Fibroblast of lung (primary cell): ENCODE measurements around the gene MORN1. TPM values are rescaled to one million over a fixed set of nuclear protein-coding genes. Genes with fewer than 3 reads are reported as not detected.

Source experiments
- DNase-seq, 2 donors: peaks; one replicate each; pipeline versions ENCODE4 v3.0.0 to v3.0.0-alpha.2; 2010; ENCODE audit warnings: low read depth in 2 of 2
- H2AFZ ChIP-seq: 2 replicates; pipeline ENCODE4 v1.5.1; 2012; ENCODE audit warnings: low read length, control low read depth, inconsistent platforms
- H3K27ac ChIP-seq: 2 replicates; pipeline ENCODE4 v1.5.1; 2011; ENCODE audit warnings: low read length, control low read depth; ENCODE audit not compliant: insufficient read depth
- H3K27me3 ChIP-seq: 2 replicates; pipeline ENCODE4 v1.5.1; 2011; ENCODE audit warnings: mild to moderate bottlenecking, low read length; ENCODE audit not compliant: control insufficient read depth, insufficient read depth
- H3K36me3 ChIP-seq: 2 replicates; pipeline ENCODE4 v1.5.1; 2011; ENCODE audit warnings: low read length; ENCODE audit not compliant: control insufficient read depth, insufficient read depth
- H3K4me1 ChIP-seq: 2 replicates; pipeline ENCODE4 v1.5.1; 2011; ENCODE audit warnings: low read length; ENCODE audit not compliant: control insufficient read depth, insufficient read depth; ENCODE audit errors: extremely low read depth
- H3K4me2 ChIP-seq: 2 replicates; pipeline ENCODE4 v1.5.1; 2011; ENCODE audit warnings: low read length, control low read depth; ENCODE audit not compliant: insufficient read depth; ENCODE audit errors: extremely low read depth
- H3K4me3 ChIP-seq, 4 experiments: fragments of 200-600 bp in 1 of 4; sonication (generic) in 1 of 4; replicated peaks in 1 of 4; 2 replicates each; pipeline ENCODE4 v1.5.1; 2011 to 2016; ENCODE audit warnings: low read length in 4 of 4, low read depth in 3 of 4, mild to moderate bottlenecking in 3 of 4, control low read depth in 2 of 4, inconsistent platforms in 1 of 4, mixed read lengths in 1 of 4; ENCODE audit not compliant: insufficient read depth in 1 of 4; ENCODE audit errors: control extremely low read depth in 1 of 4
- H3K79me2 ChIP-seq: 2 replicates; pipeline ENCODE4 v1.5.1; 2012; ENCODE audit warnings: mild to moderate bottlenecking, low read length, inconsistent platforms; ENCODE audit not compliant: control insufficient read depth, insufficient read depth
- H3K9ac ChIP-seq: 2 replicates; pipeline ENCODE4 v1.5.1; 2011; ENCODE audit warnings: mild to moderate bottlenecking, low read length, control low read depth; ENCODE audit not compliant: insufficient read depth
- H3K9me3 ChIP-seq: 2 replicates; pipeline ENCODE4 v1.5.1; 2012; ENCODE audit warnings: low read depth, low read length; ENCODE audit not compliant: control insufficient read depth, insufficient read depth
- H4K20me1 ChIP-seq: 2 replicates; pipeline ENCODE4 v1.5.1; 2011; ENCODE audit warnings: low read length; ENCODE audit not compliant: control insufficient read depth, insufficient read depth; ENCODE audit errors: extremely low read depth
- EZH2 ChIP-seq: IDR thresholded peaks from 2 replicates; pipeline ENCODE4 v1.5.1; 2012; ENCODE audit warnings: low read length, control low read depth, mild to moderate bottlenecking; ENCODE audit errors: missing control alignments
- polyA plus RNA-seq, 2 donors: library from polyadenylated mRNA; depleted of rRNA in 1 of 2; stranded (reverse) in 1 of 2; unstranded in 1 of 2; fragments of >200 nt; gene quantifications; 2 replicates each; pipeline ENCODE4 v1.2.1, GENCODE V29; 2011 to 2012; ENCODE audit warnings: missing spikeins in 1 of 2
- total RNA-seq: library from RNA; depleted of rRNA; stranded (reverse); fragments of >200 nt; gene quantifications from 2 replicates; pipeline ENCODE4 v1.2.1, GENCODE V29; 2014
- TF ChIP-seq, protein P1 (sequence below), 2 donors: IDR thresholded peaks in 1 of 2; conservative IDR thresholded peaks in 1 of 2; 1 replicate in 1 of 2; 2 replicates in 1 of 2; pipeline ENCODE4 v1.5.1; 2011 to 2012; ENCODE audit warnings: low read length in 2 of 2, control low read depth in 1 of 2, inconsistent platforms in 1 of 2, low read depth in 1 of 2, mild to moderate bottlenecking in 1 of 2

MORN1 gene
- total and polyA plus RNA-seq, 2 donors (not counting 1 experiment from before 2014, with no cell fraction given) = 3.5 to 10.6 TPM

DNA sequence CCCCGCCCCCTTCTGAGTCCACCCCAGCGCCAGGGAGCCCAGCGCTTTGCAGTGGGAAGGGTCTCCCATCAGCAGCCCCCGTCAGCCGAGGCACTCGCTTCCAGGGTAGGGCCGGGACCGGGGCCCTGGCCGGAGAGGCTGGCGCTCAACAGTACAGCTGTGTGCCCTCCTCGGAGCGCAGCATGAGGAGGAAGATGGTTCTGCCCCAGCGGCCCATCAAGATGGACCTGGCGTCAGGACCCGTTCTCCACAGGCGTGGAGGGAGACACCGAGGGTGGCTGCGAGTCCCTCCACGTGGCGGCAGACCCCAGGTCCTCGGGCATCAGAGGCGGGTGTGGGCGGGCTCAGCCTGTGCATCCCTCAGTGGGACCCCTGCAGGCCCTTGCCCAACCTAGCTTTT lies 54.3 kb downstream of the MORN1 start:
- no peaks in the 10 kb centered on the region for H4K20me1 ChIP-seq
- no peak for TF ChIP-seq EZH2
- TF ChIP-seq, protein P1, sequence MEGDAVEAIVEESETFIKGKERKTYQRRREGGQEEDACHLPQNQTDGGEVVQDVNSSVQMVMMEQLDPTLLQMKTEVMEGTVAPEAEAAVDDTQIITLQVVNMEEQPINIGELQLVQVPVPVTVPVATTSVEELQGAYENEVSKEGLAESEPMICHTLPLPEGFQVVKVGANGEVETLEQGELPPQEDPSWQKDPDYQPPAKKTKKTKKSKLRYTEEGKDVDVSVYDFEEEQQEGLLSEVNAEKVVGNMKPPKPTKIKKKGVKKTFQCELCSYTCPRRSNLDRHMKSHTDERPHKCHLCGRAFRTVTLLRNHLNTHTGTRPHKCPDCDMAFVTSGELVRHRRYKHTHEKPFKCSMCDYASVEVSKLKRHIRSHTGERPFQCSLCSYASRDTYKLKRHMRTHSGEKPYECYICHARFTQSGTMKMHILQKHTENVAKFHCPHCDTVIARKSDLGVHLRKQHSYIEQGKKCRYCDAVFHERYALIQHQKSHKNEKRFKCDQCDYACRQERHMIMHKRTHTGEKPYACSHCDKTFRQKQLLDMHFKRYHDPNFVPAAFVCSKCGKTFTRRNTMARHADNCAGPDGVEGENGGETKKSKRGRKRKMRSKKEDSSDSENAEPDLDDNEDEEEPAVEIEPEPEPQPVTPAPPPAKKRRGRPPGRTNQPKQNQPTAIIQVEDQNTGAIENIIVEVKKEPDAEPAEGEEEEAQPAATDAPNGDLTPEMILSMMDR (conservative IDR thresholded peaks at IDR 0.05 in 1 of 2, IDR thresholded peaks at IDR 0.05 in 1 of 2; ENCODE audit: low read depth in 1 of 2, low read length in 2 of 2) = no peak
- no peak overlapping the region for H3K27ac ChIP-seq
- H3K4me3 ChIP-seq = no peak overlapping the region
- H3K9ac ChIP-seq = no peak overlapping the region
- no peak overlapping the region for H3K4me2 ChIP-seq
- no peaks in the 10 kb centered on the region for H3K27me3 ChIP-seq
- no peak for DNase-seq
- no peak overlapping the region for H2AFZ ChIP-seq
- H3K9me3 ChIP-seq = no peaks in the 10 kb centered on the region
- H3K4me1 ChIP-seq = no peaks in the 10 kb centered on the region
- H3K79me2 ChIP-seq = no peaks in the 10 kb centered on the region
- no peaks in the 10 kb centered on the region for H3K36me3 ChIP-seq

DNA sequence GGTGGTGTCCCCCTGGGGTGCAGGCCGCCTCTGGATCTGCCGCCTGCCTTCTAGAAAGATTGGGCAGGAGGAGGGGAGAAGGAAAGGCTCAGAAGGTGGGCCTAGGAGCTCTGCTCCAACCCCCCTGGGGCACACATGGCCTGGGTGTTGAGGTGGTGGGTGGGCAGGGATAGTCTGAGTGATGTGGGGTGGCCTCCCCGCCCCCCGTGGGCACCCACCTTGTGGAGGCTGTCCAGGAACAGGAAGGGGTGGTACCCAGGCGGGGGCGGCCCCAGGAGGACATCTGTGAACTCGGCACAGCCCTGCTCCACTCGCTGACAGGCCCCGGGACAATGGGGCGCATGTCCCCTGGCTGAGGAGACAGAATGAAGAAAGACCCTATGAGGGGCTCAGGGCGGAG lies 54.9 kb downstream of the MORN1 start:
- Histone ChIP-seq H3K4me3 (no peak overlapping the region), H3K79me2 (no peaks in the 10 kb centered on the region), H3K36me3 (no peaks in the 10 kb centered on the region), H3K9me3 (no peaks in the 10 kb centered on the region), H3K4me2 (no peak overlapping the region), H3K27ac (no peak overlapping the region), H4K20me1 (no peaks in the 10 kb centered on the region), H2AFZ (no peak overlapping the region), H3K9ac (no peak overlapping the region), H3K27me3 (no peaks in the 10 kb centered on the region), H3K4me1 (no peaks in the 10 kb centered on the region)
- no peak for DNase-seq
- TF ChIP-seq EZH2 = no peak
- TF ChIP-seq, protein P1 (conservative IDR thresholded peaks at IDR 0.05 in 1 of 2, IDR thresholded peaks at IDR 0.05 in 1 of 2; ENCODE audit: low read depth in 1 of 2, low read length in 2 of 2) = no peak

DNA sequence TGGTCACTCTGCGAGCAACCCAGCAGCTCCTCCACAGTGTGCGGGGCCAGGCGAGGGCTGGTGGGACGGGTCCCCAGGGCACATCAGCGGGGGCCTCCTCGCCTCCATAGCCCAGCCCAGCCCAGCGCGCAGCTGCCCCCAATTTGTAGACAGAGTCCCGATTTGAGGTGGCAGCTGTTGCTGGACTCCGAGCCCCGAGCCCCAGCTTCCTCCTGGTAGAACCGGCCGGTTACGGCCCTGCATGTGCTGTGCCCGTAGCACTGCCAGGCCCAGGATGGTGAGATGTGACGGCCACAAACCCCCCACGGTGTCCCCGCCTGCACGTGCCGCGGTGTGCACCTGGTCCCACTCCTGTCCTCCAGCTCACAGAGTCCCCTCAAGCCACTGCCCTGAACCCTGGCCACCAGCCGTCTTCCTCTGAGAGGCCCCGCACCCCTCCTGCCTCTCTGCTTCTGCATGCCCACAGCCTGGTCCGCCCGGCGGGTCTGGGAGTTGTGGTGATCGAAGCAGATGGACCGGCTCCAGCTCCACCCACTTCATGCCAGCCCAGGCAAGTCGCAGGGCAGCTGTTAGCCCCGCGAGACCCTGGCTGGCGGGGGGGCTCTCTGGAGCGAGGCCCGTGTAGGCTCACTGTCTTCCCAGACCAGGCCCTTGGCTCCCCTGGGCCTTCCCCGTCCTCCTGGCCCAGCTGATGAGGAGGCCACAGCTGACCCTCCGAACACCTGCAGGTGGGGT lies 55.5 kb downstream of the MORN1 start:
- H3K4me2 ChIP-seq = no peak overlapping the region

More for the DNA sequence above, 55.5 kb downstream of the MORN1 start:
- no peak for DNase-seq
- Histone ChIP-seq H3K9ac (no peak overlapping the region), H3K9me3 (no peaks in the 10 kb centered on the region), H2AFZ (no peak overlapping the region), H3K4me1 (peaks cover 5% of the 10 kb centered on the region), H3K27ac (no peak overlapping the region), H3K27me3 (no peaks in the 10 kb centered on the region), H3K79me2 (no peaks in the 10 kb centered on the region), H3K36me3 (no peaks in the 10 kb centered on the region), H4K20me1 (no peaks in the 10 kb centered on the region), H3K4me3 (no peak overlapping the region)
- no peak for TF ChIP-seq EZH2
- TF ChIP-seq, protein P1 (conservative IDR thresholded peaks at IDR 0.05 in 1 of 2, IDR thresholded peaks at IDR 0.05 in 1 of 2; ENCODE audit: low read depth in 1 of 2, low read length in 2 of 2) = no peak
